ENCODE results near the gene ANKRD13D.

The ANKRD13D gene

DNA sequence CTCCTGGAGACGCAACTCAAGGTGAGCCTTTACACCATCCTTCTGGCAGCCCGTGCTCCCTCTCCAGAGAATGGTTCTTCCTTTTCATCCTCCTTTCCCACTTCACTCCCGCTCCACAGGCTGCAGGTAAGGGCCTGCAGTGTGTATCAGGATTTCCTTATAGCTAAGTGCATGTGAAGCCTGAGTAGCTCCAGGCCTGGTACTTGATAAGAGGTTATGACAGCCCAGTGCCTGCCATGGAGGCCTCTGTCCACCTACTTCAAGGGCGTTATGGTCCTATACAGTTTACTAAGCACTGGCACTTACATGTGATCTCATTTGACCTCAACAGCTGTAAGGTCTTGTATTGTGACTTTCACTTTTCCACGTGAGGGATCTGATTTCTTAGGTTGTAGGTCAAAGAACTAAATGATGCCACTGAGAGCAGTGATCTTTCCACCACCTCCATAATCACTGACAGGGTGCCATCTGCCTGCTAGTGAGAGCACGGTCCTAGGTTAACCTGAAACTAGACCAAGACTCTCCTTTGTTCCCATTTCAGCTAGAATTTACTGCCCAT is 32.3 kb downstream of the ANKRD13D start:
- DNase-seq: no peak

DNA sequence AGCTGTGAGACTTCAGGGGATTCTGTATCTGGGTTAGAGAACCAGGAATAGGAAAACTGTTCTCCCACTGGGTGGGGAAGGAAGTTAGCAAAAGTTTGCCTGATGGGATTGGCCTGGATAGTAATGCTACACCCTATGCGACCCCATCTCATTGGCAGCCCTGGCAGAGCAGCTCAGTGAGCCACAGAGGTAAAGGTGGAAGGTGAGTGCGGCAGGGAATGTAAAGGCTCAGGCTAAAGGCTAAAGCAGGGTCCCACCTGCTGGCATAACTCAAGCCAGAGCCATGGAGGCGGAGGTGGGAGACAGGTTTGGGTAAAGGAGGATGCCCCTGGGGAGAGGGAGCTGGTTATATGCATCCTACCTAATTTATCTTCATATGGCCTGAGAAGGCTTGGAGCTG is 32.9 kb downstream of the ANKRD13D start:
- no peak for DNase-seq

DNA sequence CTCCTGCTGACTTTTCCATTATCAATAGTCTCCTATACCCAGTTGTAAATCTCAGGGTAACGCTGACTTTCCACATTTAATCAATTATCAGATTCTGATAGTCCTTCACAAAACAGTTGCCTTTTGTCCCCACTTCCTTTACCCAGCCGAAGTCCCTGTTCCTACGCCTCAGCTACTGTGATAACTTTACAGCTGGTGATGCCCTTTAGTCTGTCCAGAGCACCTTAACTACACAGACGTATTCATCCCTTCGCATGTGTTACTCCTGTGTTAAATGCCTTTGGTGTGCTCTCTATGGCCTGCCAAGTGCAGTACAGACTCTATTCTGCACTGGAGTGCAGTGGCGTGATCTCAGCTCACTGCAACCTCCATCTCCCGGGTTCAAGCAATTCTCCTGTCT is 34.4 kb downstream of the ANKRD13D start:
- no peak for DNase-seq

DNA sequence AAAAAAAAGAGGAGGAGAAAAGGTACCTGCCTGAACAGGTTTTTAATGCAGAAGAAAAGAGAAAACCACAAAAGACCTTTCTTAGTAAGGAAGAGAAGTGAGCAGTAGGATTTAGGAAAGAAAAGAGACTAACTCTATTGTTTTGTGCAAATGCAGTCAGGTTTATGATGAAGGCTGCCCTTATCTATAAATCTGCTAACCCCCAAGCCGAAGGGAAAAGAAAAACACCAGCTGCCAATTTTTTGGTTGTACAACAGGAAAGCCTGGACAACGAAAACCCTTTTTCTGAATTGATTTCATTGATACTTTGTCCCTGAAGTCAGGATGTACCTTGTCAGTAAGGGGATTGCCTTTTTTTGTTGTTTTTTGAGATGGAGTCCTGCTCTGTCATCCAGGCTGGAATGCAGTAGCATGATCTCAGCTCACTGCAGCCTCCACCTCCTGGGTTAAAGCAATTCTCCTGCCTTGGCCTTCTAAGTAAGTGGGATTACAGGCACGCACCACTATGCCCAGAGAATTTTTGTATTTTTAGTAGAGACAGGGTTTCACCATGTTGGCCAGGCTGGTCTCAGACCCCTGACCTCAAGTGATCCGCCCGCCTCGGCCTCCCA is 43.1 kb downstream of the ANKRD13D start:
- no peak for DNase-seq

DNA sequence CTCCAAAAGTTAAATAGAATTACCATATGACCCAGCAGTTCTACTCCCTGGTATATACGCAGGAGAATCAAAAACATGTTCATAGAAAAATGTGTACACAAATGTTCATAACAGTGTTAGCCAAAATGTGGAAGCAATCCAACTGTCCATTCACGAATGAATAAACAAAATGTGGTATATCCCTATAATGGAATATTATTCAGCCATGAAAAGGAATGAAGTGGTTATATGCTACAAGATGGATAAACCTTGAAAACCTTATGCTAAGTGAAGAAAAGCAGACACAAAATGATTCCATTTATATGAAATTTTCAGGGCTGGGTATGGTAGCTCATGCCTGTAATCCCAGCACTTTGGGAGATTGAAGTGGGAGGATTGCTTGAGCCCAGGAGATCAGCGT is 48.2 kb downstream of the ANKRD13D start:
- DNase-seq: no peak

DNA sequence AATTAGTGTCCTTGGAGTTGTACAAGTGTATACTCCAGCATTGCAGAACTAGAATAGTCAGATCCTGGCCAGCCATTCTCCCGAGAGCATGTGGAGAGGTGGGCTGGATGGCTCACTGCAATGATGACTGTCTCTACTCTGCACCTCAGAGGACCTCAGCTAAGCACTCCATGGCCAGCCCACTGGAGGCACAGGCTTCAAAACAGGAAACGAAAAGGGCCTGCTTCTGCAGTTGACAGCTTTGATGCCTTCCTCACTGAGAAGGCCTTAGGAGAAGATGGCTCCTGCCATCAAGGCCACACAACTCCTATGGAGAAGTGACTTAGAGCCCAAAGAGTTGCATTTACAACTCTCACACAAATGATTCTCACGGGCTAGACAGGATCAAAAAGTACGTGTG is 55.2 kb downstream of the ANKRD13D start:
- DNase-seq: no peak

DNA sequence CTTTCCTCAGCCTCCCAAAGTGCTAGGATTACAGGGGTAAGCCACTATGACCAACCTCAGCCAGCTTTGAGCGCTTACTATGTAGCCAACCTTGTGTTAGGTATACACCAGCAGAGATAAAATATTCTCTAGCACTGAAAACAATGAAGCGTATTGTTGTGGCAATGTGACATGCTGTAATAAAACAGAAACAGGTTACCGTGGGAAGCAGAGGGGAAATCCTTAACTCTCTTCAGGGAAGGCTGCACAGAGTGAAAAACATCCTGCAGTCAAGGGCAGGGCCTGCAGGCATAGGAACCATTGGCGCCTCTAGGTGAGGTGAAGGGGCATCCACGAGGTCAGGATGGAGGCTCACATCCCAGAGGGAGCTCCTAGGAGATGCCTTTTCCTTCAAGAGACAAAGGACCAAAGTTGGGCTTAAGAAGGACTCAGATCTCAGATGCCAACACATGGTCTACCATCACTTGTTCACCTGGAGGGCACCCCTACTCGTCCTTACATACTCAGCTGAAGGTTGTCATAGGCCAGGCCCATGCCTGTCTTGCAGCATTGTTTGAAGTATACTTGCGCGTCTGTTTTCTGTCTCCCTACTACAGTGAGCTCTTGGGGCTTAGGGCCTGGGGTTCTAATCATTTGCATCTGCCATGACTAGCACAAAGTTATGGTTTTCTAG is 56.3 kb downstream of the ANKRD13D start:
- no peak for DNase-seq

DNA sequence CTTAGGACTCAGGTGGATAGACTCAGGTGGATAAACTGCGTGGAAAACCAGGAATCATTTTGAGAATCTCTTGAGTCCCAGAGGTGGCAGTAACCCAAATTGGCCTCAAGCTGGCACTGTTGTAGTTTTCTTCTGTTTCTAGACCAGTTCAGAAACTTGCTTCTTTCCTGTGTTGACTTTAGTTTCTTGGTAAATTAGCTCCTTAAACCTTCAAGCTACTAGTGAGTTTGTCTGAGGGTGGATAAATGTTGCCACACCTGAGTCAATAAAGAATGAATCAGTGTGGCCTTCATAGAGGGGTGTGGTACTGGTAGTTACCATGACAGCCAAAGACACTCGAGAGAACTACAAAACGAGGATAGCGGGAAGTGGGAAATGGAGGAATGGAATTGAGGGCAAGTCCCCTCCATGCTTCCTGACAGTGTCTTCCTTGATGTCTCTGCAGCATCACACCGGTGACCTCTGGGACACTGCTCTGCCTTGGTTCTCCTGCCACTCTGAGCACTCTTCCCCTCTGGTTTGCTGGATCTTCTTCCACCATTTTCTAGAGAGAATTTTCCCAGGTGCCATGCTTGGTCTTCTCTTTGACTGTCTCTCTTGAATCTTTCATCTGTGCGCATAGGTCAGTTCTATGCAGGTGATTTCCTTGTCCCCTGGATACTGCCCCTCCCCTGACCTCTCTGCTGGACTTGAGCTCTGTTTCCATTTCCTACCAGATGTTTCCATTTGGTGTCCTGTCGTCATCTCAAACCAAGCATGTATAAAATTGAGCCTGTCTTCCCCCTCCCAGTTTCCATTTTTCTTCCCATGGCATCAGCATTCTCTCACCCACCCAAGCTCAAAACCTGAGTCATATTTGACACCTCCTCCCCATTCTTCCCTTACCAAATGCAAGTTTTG is 57.1 kb downstream of the ANKRD13D start:
- no peak for DNase-seq

DNA sequence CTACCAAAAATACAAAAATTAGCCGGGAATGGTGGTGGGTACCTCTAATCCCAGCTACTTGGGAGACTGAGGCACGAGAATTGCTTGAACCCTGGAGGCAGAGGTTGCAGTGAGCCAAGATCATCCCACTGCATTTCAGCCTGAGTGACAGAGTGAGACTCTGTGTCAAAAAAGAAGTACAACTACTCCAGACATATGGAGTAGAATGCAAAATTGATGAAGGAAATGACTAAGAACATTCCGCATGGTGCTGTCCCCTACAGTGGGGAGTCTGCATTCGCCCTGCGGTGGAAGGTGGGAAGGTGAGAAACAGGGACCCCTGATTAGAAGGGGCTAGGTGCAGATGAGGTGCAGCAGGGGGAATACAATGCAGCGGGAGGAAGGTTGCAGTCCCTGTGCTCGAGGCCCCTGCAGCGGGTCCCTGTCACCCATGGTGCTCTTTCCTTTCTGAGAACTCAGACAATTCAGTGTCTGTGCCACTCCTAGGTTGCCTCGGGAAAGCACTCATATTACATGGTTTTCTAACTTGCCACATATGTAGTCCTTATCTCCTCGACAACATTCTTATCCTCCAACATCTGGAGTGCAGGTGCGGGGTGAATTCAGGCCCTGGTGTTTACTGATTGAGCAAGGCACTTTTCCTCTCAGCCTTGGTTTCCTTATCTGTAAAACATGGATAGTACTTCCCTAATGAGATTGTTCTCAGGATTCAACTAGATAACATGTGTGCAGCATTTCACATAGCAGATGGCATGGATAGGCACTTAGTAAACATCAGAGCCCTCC is 59.1 kb downstream of the ANKRD13D start:
- DNase-seq: no peak

DNA sequence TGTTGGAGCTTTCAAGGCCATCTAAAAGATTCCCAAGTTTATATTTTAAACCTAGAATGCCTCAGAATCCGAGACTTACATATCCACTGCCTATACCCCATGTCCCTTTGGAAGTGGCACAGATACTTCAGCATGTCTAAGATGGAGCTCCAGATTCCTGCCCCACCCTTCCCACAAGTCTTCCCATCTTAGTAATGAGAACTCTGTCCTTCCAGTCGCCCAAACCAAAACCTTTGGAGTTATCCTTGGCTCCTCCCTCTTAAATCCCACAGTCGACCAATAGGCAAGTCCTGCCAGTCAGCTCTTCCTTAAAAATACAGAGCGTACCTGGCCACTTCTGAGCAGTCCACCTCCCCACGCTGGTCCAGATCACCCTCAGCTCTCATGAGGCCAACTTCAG is 59.9 kb downstream of the ANKRD13D start:
- no peak for DNase-seq

DNA sequence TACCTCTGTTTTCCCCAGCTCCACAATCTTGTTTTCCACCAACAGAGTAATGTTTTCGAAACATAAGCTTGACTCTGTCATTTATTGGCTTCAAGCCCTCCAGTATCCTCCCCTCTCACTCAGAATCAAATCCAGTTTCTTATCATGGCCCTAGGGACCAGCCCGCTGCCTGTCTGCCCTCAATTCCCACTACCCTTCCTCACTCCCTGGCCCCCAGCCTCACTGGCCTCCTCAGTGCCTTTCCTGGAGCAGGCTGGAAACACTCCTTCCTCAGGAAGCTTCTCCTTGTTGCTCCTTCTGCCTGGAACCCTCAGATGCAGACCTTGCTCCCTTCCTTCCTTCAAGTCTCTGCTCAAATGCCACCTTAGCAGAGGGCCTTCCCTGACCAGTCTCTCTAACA is 60.4 kb downstream of the ANKRD13D start:
- DNase-seq: no peak

DNA sequence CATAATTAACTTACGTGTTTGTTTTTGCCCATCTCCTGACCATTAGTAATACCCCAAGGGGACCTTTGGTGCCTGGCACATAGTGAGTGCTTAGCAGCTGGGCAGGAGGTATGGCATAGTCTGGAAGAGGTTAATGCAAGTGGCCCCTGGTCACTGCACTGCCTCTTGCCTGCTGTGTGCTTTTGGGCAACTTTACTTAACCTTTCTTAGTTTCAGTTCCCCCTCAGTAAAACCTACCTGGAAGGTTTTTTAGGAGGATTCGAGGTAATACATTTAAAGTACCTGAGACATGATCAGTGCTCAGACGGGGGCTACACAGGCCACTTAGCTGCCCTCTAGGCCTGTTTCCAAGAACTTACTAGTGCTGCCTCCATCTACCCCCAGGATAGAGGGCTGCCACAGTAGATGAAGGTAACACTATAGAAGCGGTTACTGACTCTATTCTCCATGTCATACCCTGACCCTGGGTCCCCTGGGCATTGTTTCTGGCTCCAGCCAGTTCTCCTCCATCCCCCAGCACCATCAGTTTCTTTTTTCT is 60.9 kb downstream of the ANKRD13D start:
- DNase-seq: no peak

DNA sequence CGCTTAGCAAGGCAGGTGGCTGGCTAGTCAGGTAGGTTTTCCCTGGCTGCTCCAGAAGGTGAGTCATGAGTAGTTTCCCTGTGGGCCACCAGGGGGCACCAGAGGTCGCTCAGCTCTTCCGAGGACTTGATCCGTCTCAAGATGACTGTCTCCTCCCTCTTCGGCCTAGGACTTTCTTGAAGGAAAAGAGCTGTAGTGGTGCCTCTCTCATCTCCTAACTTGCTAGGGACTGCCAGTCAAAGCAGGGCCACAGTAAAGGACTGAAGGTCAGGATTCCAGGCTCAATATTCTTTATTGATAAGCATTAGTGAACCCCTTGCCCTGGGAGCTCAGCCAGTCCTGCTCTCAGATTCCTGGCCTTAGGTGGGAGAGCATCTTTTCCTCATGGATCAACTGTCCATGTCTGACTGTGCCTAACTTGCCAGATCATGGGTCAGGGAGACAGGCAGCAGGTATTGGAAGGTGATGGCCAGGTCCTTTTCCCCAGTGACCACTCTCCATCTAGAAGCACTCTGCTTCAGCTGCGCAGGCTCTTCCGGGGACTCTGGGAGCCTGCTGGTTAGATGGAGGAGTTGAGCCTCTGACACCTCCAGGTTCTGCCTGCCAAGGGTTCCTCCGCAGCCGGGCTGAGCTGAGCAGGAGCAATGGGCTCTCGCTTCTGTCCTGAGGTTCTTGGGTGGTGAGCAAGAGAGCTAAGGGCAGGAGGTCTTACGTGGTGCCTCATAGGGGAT is 62.3 kb downstream of the ANKRD13D start:
- peak; percentile 79 for DNase-seq

All from activated CD8-positive, alpha-beta memory T cell treated with anti-CD3 and anti-CD28 coated beads for 24 hours (primary cell).